ENCODE results near the gene GREB1.
A peak's percentile ranks its signal among the peaks of the same experiment; 100 is the strongest.

GREB1 gene

DNA sequence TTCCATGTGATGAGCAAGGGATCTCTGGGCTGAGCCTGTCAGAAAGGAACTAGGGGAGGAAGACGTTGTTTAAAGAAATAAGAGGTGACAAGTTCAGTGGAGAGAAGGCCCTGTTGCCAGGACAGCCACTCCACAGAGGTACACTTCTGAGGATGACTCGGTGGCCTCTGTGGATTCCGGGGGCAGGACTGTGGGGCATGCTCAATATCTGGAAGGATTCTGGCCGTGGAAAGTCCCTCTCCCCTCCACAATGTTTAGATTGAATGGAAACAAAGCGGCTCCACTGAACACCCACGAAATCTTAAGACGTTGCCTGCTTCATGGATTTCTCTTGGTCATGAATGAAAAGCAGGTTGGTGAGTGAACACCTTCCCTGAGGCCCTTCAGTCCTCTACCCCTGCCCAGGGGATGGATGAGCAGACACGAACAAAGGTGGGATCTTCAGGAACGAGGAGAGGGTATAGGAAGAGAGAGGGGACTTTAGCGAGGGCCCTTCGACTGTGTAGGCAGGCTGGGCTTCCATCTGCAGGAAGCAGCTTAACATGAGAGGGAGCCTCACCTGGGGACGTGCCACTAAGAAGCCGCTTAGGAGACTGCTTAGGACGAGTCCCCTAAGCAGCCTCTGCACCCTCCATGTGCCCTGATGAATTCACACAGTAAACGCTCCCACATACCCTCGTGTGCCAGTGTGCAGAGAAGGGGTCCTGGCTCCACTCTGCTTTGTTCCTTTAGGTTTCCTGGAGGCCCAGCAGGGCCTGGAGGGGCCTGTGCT is 134.2 kb downstream of the GREB1 start:
- no peak for DNase-seq

DNA sequence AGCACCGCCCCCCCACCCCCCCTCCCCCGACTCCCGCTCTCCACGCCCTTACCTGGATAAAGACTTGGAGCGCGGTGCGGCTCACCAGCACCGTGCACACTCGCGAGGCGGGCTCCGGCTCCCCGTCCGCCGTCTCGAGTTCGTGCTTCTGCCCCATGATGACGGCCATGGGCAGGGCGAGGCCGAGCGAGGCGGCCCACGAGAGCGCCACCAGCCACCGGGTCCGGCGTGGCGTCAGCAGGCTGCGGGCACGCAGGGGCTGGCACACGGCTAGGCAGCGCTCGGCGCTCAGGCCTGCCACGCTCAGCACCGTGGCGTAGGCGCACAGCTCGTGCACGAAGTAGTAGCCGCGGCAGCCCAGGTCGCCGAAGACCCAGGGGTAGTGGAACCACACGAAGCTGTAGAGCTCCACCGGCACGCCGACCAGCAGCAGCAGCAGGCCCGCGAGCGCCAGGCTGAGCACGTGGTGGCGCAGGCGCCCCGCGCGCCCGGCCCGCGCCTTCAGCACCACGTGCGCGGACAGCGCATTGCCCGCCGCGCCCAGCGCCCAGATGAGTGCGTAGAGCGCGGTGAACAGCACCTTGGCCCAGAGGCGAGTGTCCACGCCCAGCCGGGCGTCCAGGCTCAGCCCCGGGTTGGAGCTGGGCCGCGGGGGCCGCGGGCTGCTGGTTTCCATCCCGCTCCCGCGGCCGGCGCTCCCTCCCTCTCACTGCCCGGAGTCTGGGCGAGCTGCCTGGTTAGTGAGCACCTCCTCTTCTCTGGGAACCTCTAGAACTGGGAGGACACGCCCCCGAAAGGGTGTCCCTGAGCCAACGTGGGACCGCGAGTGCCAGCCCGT is 135.8 kb downstream of the GREB1 start, which contains the start of gene NTSR2:
Gene NTSR2 (minus strand): TSS at position 742 of the 838 bp plus-strand sequence. CDS start 66 bp downstream, at position 676.
- DNase-seq: no peak

DNA sequence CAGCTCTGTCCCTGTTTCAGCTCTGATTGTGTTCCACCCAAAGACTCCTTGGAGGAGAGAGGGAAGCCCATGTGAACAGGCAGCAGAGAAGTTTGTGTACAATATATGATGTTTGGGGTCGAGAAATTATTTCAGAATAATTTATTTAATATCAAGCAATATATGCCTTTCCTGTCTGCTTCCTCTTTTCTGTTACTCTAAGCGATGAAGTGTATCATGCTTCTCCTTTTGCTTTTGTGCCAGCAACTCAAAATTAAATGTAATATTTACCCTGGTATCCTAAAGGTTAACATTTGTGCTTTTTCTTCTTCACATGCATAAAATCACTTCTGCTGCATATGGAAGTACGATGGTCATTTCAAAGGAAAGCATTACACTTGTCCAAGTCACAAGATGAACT is 138.6 kb downstream of the GREB1 start:
- DNase-seq: no peak

DNA sequence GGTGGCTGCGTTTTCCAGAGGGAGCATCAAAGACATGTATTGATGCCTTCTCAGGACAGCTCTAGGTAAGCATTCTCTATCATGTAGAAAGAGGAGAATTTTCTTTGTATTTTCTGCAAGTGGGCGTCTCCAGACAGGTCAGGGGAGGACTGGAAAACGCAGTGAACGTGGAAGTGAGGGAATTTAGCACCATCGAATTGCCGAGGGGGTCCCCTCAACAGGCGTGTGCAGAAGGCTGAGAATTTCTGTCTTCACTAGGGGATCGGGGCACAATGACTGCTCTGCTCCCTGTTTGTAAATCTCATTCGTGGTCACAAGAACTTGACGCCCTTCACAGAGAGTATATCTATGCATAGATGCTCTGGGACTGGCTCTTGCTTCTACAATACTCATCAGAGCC is 141.1 kb downstream of the GREB1 start:
- DNase-seq: no peak

DNA sequence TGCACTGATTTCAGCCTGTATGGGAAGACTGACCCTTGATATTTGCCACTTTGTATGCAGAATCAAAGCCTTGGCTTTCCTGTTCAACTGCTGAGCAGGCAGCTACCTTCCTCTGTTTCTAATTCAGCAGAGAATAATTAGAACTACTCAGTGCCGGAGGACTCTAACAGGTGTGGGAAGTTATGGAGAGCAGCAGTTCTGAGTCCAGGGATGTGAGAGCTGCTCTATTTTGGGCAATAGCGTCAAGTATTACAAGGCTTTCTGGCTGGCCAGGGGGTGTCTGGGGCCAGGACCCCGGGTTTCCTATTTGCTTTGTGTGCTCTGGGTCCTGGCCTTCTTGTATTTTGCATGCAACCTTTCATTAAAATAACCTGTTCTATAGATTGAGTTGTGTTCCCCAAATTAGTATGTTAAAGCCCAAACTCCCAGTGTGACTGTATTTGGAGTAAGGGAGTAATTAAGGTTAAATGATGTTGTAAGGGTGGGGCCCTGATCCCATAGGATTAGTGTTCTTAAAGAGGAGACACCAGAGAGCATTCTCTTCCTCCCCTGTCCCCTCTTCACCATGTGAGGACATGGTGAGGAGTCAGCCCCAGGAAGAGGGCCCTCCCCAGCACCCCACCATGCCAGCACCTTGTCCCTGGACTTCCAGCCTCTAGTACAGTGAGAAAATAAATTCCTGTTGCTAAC is 141.7 kb downstream of the GREB1 start:
- no peak for DNase-seq

DNA sequence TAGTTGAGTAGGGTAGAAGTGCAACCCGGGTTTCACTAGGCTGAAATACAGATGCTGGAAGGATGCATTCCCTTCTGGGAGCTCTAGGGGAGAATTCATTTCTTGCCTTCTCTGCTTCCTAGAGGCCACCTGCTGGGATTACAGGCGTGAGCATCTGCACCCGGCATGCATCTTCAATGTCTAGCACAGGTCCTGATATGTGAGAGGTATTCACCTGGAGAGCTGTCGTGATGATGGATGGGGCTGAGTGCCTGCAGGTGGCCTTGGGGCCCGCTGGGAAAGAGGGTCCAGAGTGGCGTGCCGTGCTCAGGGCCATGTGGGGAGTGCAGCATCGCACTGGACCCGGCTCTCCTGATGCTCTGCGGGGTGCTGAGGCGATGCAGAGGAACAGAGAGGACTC is 142.8 kb downstream of the GREB1 start:
- DNase-seq: peak; percentile 47

DNA sequence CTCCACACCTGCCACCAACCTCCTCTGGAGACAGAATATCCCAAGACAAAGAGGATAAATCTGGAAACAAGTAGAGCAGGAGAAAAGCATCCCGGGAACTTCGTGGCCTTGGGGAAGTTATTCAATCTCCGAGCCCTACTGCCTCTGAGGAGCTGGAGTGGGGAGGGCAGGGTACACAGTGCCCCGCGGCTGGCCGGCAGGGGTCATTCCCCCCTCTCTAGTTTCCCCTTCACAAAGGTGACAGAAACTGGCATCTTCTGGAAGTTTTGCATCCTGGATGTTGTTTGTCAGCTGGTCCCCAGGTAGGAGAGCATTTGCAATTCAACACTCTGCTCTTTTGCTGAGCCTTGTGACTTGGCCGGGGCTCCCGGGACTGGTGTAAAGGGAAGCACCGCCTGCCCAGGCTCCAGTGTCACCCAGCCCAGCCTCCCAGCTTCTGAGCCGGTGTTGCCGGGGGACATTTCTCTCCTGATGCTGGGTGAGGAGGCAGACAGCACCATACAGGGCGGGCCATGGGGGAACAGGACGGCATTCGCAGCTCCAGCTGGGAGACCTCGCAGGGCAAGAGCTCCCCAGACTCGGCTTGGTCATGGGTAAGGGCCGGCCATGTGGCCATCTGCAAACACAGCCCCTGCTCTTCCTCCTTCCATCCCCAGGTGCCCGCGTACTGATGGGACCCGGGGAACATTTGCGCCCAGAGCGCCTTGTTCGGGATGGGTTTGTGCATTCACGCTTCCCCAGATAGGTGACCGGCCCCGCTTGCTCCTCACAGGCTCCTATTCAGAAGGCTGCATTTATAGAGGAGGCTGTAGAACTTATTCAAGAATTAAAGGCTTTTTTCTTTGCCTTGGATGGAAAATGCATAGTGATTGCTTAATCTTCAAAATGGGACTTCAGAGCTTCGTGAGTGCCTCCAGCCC is 143.6 kb downstream of the GREB1 start:
- DNase-seq: no peak

DNA sequence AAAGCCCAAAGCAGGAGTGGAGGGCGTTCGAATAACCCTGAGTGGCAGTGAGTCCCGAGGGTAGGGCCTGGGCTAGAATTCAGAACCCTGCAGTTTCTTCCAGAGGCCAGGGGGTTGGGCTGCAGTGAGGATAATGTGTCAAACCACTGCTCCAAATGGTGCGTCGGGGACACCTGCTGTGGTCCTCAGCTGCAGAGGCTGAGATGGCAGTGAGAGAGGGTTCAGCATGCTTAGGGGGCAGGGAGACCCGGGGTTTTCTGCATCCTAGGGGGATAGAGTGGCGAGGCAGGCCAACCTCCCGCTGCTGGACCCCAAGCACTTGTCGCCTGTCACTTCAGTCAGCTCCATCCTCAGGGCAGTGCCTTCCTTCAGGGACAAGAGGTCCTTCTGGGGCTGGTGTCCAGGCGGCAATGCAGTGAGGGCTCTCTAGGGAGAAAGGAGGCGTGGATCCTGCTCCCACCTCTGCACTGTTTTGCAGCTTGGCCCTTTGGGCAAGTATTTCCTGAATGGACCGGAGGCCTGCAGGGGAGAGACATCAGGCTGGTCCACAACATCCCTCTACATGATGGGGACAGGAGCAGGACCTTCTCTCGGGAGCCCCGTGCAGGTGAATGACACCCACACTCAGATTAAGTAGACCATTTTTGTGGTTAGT is 144.6 kb downstream of the GREB1 start:
- DNase-seq: no peak

DNA sequence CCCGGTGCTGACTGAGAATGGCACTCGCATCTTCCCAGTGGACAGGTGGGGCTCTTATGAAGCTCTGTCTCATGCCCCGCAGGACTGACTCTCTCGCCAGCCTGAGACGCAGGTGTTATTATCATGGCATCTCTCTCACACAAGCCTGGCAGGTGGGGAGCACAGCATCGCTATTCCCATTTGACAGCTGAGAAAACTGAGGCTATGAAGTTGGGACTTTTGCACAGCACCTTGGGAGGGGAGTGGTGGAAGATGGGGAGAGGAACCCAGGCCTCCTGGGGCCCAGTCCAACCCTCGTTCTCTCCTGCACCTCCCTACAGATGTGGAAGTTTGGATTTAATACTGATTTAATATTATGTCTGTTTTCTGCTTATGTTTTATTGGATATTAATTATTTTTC is 145.2 kb downstream of the GREB1 start:
- DNase-seq: no peak

DNA sequence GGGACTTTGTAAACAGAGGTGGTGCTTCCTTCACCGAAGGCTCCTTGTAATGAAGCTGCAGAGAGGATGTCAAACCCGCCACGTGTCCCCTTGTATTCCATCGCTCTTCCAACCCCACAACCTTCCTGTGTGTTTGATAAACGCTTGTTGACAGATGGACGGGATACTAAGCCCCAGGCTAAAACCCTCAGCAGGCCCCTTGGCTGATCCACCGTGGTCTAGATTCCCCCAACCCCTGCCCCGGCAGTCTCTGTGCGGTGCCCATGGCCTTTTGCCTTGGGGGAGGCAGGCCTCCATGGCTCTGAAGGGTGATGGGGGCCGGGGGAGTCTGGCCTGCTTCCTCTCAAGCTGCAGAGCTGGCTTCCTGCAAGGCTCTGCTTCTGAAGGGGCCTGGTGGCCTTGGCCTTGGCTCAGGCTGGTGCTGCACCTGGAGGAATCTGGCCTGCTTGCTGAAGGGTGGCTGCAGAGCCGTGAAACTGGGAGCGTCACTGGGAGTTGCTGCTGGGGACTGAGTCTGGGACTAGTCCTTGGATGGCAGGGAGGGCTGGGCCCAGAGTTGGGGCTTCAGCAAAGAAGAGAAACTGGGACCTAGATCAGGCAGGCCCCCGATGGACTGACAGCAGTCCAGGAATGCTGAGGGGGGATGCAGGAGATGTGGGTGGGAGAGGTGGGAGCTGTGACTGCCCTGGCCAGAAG is 145.8 kb downstream of the GREB1 start:
- peak; percentile 95 for DNase-seq

DNA sequence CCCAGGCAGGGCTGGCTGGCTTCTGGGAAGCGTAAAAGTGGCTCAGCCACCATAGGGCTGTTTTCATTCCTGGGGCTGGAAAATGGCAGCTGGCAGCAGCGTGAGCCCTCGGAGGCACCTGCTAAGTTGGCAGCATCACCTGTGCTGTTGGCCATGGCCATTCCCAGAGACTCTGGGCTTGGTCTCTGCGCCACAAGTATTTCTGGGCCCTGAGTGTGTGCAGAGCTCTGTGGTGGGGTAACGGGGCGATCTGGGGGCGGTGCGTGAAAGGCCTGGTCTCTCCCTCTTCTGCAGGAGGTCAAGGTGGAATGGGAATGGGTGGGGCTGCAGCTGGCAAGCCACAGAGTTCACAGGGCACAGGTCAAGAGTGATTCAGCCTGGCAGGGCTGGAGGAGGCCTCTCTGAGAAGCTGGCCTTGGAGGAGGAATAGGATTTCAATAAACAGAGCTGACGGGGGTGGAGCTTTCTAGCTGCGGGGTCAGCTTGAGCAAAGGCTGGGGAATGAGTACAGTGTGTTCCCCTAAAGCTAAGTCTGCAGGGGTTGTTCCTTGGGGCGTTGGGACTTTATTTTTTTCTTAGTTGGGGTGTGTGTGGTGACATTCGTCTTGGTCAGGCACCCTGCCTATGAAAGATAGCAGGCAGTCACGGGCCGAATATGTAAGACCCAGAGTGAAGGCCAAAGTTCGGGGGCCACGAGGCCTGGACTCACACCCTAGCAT is 146.5 kb downstream of the GREB1 start:
- DNase-seq: peak; percentile 52

DNA sequence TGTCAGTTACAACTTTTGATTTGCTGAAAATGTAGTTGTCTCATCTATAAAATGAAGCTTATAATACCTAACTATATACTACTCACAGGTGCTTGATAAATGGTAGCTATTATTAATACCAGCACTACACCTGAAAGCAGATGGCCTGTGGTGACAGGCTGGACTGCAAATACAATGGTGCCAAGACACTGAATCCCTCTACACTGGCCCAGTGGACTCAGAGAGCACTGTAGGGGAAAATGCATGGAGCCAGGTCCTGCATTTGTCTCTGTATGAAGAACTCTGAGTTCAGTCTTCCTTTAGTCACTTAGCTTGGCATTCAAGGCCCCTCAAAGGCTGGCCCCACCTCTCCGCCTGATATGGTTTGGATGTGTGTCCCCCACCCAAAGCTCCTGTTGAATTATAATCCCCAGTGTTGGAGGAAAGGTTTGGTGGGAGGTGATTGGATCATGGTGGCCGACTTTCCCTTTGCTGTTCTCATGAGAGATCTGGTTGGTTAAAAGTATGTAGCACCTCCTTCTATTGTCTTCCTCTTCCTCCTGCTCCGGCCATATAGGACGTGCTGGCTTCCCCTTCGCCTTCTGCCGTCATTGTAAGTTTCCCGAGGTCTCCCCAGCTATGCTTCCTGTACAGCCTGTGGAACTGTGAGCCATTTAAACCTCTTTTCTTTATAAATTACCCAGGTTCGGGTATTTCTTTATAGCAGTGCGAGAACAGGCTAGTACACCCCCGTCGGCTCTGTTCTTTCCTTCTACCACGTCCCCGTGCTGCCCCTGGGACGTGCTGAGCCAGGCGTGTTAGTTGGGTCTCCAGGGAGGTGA is 147.3 kb downstream of the GREB1 start:
- peak; percentile 20 for DNase-seq

DNA sequence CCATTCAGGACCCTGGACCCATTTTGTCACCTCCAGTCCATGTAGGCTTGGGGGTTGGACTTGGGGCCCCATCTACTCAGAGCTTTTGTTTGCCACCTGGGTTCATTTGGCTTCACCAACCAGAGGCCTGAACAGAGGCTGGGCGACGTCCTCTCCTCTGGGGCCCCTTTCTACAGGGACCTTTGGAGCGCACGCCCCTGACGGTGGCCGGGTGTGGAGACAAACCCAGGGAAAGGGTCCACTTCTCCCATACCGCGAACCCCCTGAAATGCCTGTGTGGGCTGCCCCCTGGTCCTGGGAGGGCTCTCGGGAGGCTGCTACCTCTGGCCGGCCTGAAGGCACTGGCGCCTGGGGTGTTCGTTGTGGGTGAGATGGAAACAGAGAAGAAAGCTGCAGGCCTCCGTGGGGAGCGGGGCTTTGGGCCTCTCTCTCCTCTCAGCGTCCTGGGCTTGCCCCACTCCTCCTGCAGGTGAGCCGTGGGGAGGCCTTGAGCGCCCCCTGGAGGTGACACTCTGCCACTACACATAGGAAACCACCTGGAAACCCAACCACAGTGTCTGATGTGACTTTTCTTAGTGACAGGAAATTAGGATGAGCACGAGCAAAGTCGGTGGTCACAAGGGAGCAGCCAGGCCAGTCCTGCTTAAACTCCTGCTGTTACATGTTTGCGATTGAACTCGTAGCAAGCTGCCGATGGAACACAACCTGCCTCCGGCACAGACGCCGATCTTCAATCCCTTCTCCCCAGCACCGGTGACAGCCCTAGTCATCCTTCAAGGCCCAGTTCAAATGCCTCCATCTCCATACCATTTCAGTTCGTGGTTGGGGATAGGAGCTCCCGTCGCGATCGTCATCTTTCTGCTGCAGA is 148.1 kb downstream of the GREB1 start:
- DNase-seq: peak; percentile 80

DNA sequence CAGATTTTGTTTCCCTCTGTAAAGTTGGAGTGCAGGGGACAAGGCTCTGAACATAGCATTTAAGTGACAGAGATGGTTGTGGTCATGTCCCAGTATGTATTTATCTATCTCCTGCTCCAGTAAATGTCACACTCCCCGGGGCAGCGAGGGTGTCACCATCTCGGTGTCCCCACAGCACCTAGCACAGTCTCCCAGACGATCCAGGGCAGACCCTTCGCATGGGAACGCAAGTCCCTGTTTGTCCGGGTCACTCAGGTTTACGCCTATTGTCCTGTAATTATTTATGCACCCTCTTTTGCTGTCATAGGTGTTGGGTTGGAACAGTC is 148.7 kb downstream of the GREB1 start:
- DNase-seq: no peak

DNA sequence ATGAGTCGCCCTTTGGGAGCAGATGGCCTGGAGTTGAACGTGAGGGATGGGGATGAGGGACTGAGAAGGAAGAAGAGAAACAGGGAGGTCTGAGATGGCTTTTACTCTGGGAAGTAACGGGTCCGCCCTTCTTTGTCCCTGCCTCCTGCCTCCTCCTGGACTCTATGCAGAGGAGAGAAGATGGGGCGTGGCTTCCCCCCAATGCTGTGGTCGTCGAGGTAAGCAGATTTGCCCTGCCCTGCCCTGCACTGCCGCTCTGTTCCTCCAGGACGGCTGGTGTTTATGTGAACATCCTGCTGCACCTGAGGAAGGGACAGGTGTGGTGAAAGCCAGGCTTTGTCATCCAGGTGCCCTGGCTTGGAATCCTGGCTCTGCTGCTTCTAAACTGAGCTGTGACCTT is 149.6 kb downstream of the GREB1 start:
- peak; percentile 48 for DNase-seq

DNA sequence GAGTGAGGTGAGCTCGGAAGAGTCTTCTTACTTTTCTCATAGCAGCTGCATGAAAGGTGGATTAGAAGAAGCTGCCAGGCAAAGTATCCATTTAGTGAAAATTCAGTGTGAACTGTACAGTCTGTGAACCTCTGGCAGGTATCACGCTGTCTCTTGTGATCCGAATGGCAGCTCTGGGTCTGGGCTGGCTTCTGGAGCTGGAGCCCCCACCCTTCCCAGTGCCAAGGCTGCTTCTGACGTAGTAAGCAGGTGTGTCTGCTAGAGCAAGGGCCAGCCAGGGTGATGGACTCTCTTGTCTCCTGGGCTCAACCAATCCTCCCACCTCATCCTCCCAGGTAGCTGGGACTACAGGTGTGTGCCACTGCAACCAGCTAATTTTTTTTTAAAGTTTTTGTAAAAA is 150.1 kb downstream of the GREB1 start:
- DNase-seq: no peak

DNA sequence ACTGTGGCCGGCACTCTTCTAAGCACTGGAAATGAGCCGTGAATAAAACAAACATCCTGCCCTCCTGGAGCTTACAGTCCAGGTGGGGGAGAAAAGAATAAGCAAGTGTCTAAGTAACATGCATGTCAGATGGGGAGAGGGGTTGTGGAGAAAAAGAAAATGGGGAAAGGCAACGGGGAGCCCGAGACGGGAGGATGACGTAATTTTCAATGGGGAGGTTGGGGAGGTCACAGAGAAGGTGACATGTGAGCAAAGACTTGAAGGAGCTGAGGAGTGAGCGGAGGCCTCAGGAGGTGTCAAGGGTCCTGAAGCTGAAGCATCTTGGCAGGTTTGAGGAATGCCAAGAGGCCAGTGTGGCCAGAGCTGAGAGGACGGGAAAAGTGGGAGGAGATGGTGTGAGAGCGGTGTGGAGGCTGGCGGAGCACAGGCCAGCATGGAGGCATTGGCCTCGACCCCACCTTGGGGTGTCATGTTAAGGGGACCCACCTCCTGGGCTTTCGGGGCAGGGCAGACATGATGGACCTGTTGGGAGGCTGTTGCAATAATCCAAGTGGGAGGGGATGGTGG is 151.1 kb downstream of the GREB1 start:
- no peak for DNase-seq

DNA sequence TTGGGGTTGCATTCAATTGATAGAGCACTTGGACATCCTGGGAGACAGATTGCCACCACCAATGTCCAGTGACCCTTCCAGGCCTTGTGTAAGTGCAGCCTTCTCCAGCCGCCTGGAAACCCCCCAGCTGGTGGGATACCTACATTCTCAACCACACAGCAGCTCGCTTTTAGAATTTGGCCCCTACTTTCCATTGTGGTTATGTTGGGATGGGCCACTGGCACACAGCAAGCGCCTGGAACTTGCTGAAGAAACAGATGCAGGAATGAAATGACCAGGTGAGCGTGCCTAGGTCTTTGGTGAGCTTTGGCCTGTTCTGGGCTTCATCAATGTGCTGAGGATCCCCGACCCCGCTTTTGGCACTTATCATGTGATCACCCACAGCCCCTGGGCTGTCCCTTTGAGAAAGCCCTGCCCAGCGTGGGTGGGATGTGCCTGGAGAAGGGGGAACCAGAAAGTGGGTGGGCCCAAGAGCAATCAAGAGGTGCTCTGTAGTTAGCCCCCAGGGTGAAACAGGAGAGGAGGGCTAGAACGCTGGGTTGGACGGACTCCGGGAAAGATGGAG is 152.1 kb downstream of the GREB1 start:
- no peak for DNase-seq
